Stimulated activated CD8-positive, alpha-beta memory T cell treated with anti-CD3 and anti-CD28 coated beads, Interleukin-15, amount 100 ng/mL, for 48 hours (primary cell): ENCODE data around the gene SFSWAP.
A peak's percentile ranks its signal among the peaks of the same experiment; 100 is the strongest.
"Not testable (repeated sequence)": the region's sequence is repeated elsewhere in the genome, so short reads cannot be mapped to it uniquely, and the experiment has no call there.

ENCODE experiments used
- DNase-seq, 2 donors: peaks; one replicate each; pipeline ENCODE4 v3.0.0-alpha.2; 2020; ENCODE audit warnings: low read depth in 2 of 2

Gene SFSWAP

DNA sequence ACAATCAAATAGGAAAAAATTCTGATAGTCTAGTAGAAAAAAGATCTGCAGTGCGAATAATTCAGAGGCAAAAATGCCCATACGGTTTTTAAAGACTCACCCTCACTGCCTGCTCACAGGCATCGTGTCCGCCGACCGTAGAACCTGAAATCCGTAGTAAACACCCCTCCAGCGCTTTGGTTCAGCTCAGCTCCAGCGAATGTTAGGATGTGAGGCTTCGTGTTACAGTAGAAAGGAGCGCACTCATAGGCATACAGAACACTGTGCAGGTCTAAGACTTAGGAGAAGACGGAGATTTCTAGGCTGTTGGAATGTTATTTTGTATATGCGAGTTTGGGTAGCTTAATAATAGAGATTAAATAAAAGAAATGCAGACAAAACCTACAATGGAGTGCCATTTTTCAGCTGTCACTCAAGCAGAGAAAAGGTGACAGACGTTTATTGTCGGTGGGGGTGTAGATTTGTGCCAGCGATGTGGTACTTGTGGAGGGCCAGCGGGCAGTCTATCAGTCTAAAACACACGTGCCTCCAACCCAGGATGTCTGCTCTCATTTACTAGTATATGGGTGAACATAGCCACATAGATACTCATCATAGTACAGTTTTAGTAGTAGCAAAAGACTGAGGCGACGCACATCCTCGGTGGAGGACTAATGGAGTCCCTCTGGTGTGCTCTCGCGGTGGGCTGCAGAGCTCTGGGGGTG lies 25.7 kb downstream of the SFSWAP start:
- DNase-seq, result no peak

DNA sequence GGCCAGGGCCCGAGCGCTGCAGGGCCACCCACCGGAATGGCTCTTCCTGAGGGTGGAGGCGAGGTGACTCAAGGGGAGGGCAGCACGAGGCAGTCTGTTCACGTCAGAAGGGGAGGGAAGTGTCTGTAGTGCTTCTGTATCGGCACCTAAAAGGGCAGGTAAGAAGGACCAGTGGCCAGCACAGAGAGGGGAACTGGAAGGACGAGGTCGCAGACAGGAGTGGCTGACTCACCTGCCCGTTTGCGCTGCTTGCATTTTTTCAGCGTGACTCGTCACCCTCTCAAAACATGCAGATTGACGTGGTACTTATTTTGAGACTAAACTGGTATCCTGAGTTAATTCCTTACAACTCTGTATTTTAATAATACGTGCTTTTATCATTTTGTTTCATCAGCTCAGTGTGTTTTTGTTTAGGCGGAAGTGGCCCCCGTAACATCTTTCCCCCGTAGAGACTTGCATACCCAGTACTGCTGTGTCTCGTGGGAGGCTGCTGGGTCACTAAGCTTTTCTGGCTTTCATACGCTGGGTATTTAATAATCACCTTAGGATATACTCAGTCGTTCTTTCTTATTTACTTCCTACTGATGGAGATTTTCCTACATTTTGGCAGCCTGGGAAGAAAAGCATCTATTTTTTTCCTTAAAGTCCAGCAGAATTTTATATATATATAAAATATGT lies 26.4 kb downstream of the SFSWAP start:
- no peak for DNase-seq

DNA sequence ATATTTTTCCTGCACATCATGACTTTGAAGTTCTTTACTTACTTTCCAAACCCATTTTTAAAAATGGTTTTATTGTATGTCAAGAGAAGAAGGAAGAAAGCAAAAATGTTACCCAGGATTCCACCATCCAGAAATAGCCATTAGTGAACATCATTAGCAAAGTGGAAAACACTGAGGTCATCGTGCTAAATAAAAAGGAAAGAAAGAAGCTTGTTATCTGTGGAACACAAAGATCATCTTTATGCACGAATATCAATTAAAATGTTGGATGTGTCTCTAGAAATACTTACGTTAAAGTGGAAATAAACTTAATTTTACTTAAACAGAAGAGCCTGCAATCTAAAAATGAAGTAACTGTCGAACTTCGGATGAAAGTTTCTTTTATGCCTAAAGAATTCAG lies 27.3 kb downstream of the SFSWAP start:
- no peak for DNase-seq

DNA sequence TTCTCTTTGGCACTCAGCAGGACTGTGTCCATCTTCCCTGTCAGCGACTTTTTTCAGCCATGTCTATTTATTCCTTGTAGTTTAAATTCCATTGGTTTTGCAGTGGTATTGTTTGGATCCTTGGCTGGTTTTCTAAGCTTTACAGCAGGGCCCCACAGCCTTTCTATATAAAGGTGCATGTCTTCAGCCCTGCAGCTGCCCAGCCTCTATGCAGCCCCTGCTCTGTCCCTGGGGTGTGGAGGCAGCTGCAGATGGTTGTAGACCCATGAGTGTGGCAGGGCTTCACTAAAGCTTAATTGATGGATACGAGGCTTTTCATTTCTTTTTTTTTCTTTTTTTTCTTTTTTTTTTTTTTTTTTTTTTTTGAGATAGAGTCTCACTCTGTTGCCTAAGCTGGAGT lies 29.7 kb downstream of the SFSWAP start:
- no peak for DNase-seq

DNA sequence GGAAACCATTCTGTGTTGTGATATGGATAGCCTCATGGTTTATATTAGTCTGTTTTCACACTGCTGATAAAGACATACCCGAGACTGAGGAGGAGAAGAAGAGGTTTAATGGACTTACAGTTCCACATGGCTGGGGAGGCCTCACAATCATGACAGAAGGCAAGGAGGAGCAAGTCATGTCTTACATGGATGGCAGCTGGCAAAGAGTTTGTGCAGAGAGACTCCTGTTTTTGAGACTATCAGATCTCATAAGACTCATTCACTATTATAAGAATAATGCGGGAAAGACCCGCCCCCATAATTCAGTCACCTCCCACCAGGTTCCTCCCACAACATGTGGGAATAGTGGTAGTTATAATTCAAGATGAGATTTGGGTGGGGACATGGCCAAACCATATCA lies 31.9 kb downstream of the SFSWAP start:
- not testable (repeated sequence) for DNase-seq

DNA sequence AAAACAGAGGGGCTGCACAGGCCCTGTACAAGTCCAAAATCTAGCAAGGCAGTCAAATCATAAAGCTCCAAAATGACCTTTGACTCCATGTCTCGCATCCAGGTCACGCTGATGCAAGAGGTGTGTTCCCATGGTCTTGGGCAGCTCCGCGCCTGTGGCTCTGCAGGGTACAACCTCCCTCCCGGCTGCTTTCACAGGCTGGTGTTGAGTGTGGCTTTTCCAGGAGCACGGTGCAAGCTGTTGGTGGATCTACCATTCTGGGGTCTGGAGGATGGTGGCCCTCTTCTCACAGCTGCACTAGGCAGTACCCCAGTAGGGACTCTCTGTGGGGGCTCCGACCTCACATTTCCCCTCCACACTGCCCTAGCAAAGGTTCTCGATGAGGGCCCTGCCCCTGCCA lies 32.5 kb downstream of the SFSWAP start:
- not testable (repeated sequence) for DNase-seq

DNA sequence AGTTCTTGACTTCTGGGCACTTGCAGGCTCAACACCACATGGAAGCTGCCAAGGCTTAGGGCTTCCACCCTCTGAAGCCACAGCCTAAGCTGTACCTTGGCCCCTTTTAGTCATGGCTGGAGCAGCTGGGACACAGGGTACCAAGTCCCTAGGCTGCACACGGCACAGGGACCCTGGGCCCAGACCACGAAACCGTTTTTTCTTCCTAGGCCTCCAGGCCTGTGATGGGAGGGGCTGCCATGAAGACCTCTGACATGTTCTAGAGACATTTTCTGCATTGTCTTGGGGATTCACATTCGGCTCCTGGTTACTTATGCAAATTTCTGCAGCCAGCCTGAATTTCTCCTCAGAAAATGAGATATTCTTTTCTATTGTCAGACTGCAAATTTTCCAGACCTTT lies 33.0 kb downstream of the SFSWAP start:
- not testable (repeated sequence) for DNase-seq

DNA sequence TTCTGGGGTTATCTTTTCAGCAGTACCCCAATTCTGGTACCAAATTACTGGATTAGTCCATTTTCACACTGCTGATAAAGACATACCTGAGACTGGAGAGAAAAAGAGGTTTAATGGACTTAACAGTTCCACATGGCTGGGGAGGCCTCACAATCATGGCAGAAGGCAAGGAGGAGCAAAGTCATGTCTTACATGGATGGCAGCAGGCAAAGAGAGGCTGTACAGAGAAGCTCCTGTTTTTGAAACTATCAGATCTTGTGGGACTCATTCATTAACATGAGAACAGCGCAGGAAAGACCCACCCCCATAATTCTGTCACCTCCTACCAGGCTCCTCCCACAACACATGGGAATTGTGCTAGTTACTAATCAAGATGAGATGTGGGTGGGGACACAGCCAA lies 33.8 kb downstream of the SFSWAP start:
- not testable (repeated sequence) for DNase-seq

DNA sequence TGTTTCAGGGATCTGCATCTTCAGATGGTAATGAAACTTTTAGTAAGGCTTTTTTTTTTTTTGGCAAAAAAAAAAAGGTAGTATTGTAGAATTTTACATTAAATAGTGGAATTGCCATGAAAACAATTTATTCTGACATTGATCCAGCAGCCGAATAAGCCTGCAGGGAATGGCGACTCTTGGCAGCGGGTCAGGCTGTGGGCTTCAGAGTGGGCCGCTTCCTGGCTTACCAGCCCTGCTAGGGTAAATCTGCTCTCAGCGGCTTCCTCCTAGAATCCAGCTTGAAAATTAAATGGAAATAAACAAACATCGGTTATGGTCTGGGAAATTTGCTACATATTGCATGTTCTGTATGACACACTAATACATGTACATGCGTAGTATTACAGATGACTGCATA lies 34.8 kb downstream of the SFSWAP start:
- DNase-seq, result no peak

DNA sequence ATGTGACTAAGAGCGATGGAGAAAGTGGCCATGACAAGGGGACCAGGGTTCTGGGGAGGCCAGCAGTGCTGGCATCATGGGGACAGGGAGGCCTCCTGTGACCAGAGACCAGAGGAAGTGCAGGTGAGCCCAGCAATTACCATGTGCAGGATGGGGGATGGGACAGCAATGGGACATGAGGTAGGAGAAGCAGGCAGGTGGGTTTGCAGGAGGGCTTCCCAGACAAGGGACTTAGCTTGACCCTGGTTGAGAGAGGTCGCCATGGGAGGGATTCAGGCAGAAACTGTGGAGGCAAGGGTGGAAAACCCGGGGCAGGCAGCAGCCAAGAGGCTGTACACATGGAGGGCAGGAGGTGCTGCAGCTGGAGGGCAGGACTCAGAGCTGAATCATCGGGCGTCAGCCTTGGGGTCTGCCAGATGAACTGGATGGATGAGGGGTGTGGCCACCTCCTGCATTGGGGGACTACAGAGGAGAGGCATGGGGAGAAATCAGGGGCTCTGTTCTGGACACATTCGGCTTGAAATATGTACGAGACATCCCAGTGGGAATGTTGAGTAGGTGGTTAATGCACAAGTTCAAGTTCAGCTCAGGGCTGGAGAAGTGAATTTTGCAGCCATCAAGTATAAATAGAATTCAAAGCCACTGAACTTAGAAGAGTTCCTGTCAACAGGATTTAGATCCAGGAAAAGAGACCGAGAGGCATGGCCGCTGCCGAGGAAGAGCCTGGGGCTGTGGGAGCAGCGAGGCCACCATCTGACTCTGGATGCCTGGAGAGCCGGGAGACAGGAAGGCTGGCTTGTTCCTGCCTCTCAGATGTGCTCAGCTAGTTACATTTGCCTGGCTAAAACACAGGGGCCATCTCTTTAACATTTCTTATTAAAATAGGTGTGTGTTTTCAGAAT lies 36.6 kb downstream of the SFSWAP start:
- no peak for DNase-seq

DNA sequence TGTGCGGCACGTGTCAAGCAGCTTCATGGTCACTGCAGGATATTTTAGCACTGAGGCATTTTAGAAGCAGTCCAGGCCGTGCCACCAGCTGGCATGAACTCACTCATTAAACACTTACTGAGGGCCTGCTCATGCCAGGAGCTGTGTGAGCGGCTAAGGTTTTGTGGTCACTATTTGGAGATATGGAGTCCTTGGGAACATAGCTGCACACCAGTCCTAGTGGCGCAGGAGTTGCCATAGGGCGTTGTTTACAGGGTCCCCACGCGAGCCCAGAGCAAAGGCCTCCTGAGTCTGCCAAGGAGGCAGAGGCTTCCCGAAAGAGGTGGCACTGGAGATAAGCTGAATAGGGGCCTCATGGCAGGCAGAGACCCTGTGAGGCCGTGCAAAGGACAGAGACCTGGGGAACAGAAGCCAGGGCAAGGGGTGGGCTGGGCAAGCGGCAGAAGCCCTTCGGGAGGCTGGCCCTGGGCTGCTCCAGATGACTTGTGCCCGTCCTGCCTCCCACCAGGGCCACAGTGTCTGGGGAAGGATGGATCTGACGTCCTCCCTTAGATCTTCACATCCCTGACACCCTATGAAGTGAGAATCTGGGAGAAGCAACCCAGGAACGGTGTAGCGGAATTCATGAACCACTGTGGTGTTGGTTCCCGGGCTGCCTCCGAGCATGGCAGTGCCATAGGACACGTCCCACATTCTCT lies 38.9 kb downstream of the SFSWAP start:
- no peak for DNase-seq

DNA sequence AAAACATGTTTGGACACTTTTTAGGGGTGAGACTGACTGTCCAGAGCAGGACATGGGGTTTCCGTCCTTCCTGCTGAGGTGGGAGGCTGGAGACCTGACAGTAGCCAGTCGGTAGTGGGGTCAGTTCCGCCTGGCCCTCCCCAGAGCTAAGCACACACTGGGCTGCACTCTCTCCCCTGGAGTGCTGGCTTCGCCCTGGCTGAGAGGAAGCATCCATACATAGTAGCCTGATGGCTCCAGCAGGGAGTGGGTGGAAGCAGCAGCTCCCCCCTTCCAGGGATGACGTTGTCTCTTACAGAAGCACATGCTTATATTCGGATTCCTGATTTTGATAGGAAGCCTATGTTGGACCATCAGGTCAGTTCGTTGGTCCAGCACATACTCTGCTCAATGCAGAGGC lies 40.4 kb downstream of the SFSWAP start:
- no peak for DNase-seq

DNA sequence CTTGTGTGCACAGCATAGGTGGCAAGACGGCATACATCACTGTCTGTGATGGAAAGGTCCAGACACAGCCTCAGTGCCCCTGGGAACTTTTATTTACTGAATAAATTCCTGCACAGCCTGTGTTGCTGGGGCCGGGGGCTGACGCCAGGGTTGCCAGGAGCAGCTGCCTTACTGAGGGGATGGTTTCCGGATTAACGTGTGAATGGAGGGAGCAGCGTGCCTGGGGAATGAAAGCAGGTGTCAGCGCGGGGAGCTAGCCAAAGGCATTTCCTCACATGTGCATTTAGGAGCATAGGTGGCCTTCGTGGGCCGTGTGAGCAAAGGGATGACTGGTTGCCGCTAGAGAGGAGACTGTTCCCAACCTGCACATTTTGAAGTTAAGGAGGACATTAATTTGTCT lies 41.6 kb downstream of the SFSWAP start:
- DNase-seq, result no peak

DNA sequence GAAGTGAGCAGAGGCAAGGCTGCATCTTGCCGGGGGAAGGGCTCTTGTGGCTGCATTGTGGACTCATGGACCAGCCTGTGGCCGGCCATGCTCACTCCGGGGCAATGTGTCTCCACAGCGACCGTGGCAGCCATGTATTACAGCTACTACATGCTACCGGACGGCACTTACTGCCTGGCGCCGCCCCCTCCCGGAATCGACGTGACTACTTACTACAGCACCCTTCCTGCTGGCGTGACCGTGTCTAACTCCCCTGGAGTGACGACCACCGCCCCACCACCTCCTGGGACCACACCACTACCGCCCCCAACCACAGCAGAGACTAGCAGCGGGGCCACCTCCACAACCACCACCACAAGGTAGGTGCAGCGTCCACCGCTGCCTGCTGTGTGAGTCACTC lies 42.1 kb downstream of the SFSWAP start:
- DNase-seq, result no peak

DNA sequence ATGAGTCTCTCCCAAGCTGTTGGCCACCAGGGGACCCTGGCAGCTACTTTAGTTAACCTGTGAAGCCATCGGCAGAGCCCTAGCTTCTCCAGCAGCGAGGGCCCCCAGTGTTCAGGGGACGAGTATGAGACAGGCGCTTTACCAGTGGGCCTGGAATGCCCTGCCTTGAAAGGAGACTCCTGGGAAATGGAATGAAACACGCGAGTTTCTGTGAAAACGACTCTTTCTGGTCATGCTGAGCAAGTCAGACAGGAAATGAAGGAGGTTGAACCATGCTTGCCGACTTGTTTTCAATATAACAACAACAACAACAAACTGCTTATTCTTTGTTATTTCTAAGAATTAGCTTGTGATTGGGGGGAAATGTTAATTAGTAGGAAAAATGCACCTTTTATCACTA lies 42.9 kb downstream of the SFSWAP start:
- no peak for DNase-seq

DNA sequence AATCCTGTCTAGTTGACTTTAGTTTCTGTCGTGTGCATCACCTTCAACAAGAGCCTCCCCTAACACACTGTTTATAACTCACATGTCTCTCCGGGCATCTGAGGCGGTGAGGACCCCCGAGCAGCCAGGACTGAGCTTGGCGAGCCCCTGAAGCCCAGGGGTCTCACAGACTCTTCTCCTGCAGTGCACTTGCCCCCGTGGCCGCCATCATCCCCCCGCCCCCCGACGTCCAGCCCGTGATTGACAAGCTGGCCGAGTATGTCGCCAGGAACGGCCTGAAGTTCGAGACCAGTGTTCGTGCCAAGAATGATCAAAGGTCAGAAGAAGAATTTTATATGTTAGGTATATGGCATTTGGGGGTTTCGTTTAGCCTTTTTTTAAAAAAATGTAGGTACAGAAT lies 43.3 kb downstream of the SFSWAP start:
- DNase-seq, result no peak

DNA sequence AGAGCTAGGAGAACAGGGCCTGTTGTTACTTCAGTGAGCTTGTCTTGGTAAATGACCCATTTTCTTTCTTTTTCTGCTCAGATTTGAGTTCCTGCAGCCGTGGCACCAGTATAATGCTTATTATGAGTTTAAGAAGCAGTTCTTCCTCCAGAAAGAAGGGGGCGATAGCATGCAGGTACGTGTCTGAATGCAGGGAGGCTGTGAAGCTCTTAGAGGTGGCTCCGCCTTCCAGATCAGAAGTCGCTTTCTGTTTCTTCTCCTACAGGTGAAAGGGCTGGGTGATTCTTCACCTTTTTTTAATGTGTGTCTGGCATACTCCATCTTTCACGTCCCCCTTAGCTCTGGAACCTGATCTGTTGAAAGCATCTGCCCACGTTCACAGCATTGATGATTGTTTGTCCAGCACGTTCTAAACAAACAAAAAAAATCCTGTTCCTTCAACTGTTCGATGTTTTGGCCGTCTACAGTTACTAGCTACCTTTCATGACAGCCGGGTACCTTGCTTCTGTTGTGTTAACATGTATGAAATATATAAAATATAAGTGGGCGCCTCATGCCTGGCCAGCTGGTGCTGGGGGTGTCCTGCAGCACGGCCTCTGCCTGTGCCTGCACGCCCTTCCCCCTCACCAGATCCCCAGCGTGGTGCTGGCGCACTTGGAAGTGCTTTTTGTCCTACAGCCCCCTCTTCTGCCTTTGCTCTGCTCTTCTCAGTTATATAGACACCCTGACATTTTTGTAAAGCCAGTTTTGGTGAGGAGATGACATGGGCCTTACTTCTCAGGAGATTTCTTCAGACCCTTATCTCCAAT lies 44.6 kb downstream of the SFSWAP start:
- peak in 1 of 2 donors; percentile 16 for DNase-seq

DNA sequence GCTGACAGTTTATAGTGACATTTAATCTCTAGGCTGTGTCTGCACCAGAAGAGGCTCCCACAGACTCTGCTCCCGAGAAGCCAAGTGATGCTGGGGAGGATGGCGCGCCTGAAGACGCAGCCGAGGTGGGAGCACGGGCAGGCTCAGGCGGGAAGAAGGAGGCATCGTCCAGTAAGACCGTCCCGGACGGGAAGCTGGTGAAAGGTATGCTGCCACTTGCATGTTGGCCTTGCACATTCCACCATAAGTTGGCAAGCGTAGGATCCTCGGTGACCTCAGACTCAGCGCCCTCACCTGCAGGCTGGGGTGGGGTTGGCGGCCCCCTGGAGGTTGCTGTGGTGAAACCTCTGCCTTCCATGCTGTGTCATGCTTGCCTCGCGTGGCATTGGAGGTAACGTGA lies 45.6 kb downstream of the SFSWAP start:
- DNase-seq, result no peak

DNA sequence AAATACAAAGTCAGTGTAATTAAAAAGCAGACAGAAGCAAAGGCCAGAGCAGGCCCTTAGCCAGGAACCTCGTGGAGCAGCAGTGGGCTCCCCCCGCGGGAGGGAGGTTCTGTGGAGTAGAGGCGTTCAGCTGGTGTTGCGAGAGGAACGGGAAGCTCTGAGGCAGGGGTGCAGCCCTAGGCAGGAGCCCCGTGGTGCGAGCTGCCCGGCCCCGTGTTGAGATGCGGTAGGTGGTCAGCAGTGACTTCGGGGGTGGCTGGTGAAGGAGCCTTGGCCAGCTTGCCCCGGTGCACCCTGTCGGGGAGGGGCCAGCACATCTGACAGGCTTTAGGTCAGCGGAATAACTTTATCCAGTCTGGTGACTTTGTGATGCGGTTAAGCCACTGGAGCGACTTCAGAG lies 46.2 kb downstream of the SFSWAP start:
- no peak for DNase-seq

DNA sequence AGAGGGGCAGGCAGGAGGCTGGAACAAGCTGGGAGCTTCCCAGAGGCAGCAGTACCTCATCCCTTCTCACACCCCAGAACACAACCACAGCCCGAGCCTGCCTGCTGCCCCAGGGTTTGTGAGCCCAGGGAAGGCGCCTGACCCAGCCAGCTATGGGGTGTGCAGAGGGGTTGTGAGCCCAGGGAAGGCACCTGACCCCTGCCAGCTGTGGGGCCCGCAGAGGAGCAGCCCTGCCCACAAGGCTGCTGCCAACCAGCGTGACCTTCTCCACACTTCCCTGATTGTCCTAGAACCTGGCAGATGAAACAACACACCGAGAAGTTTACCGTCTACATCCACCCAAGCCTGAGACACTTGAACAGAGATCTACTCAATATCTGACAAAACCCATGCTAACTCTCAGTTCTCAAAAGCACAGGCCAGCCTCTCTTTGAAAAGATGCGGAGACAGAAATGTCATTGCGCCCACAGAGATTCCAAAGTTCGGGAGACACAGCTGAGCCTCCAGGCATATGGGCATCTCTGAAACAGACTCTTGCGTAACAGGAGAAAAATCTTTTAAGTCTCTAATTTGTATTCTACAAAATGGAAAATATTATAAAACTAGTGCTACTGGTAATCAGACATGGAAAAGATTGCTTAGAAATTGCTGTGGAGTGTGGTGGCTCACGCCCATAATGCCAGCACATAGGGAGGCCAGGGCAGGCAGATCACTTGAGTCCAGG lies 47.3 kb downstream of the SFSWAP start:
- DNase-seq, result no peak

DNA sequence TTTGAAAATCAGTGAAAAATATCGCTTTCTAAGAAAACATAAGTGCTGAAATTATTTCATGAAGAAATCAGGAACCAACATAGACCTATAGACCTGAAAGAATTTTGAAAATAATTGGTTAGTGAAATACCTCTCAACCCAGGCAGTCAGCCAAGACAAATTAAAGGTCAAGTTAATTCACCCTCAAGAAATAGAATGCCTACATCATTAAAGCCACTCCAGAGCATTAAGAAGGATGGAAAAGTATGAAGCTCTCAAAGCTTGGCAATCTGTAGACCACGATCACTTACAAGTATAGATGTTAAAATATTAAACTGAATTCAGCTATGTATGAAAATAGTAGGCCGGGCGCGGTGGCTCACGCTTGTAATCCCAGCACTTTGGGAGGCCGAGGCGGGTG lies 48.3 kb downstream of the SFSWAP start:
- no peak for DNase-seq
